HepG2 (cell line): Measurements from ENCODE around the gene SPRED3. TPM values are rescaled to one million over a fixed set of nuclear protein-coding genes. Genes with fewer than 3 reads are reported as not detected.
A peak's percentile ranks its signal among the peaks of the same experiment; 100 is the strongest.

Experiments used
- JUN ChIP-seq: sonication (generic); formaldehyde crosslinking; IDR thresholded peaks from 2 replicates; pipeline ENCODE4 v1.4.0; 2020; ENCODE audit warnings: mild to moderate bottlenecking, missing genetic modification reagents
- RFX5 ChIP-seq: IDR thresholded peaks from 2 replicates; pipeline ENCODE4 v1.6.1; 2011; ENCODE audit warnings: low read depth, low read length, improper control_type of control experiment
- SIN3A ChIP-seq: IDR thresholded peaks from 2 replicates; pipeline ENCODE4 v1.6.1; 2011; ENCODE audit warnings: low read depth, mild to moderate bottlenecking, control low read depth, low read length, borderline replicate concordance
- STAT6 ChIP-seq: sonication (generic); formaldehyde crosslinking; IDR thresholded peaks from 2 replicates; pipeline ENCODE4 v1.4.0; 2020; ENCODE audit warnings: missing genetic modification reagents, mild to moderate bottlenecking, borderline replicate concordance
- YEATS4 ChIP-seq: sonication (generic); formaldehyde crosslinking; IDR thresholded peaks from 2 replicates; pipeline ENCODE4 v1.4.0; 2020; ENCODE audit warnings: missing genetic modification reagents, borderline replicate concordance
- ZNF136 ChIP-seq: sonication (generic); formaldehyde crosslinking; IDR thresholded peaks from 2 replicates; pipeline ENCODE4 v1.8.1; 2022; ENCODE audit warnings: low read depth, mild to moderate bottlenecking, moderate library complexity, missing genetic modification reagents
- ZNF256 ChIP-seq: sonication (generic); formaldehyde crosslinking; conservative IDR thresholded peaks from 2 replicates; pipeline ENCODE4 v1.4.0; 2020; ENCODE audit warnings: missing genetic modification reagents
- ZUFSP ChIP-seq: sonication (generic); formaldehyde crosslinking; IDR thresholded peaks from 2 replicates; pipeline ENCODE4 v1.9.0; 2021; ENCODE audit warnings: missing genetic modification reagents, mild to moderate bottlenecking, borderline replicate concordance
- polyA plus RNA-seq, 8 experiments: library from polyadenylated mRNA; depleted of rRNA in 3 of 8; stranded (reverse) in 7 of 8; unstranded in 1 of 8; fragments of >200 nt; fragmentation: Illumina TruSeq in 4 of 8; extraction: Trizol in 4 of 8; gene quantifications; 2 replicates each; pipeline versions ENCODE4 v1.2.1 to v1.2.3, GENCODE V29; 2011 to 2016; ENCODE audit warnings: low read depth in 4 of 8, missing spikeins in 1 of 8, mixed read lengths in 1 of 8; ENCODE audit not compliant: insufficient read depth in 1 of 8
- total RNA-seq, 5 experiments: library from RNA; depleted of rRNA; stranded (reverse); fragments of >200 nt; fragmentation: Illumina TruSeq; extraction: Trizol; gene quantifications; 2 replicates each; pipeline ENCODE4 v1.2.3, GENCODE V29; 2016; ENCODE audit warnings: low read depth in 1 of 5
- TF ChIP-seq, protein P1 (sequence below): sonication (generic); formaldehyde crosslinking; IDR thresholded peaks from 2 replicates; pipeline ENCODE4 v1.5.1; 2020; ENCODE audit warnings: mild to moderate bottlenecking, missing genetic modification reagents
- TF ChIP-seq, protein P2 (sequence below): IDR thresholded peaks from 2 replicates; pipeline ENCODE4 v1.6.1; 2012; ENCODE audit warnings: inconsistent platforms
- TF ChIP-seq, protein P3 (sequence below): sonication (generic); formaldehyde crosslinking; IDR thresholded peaks from 2 replicates; pipeline ENCODE4 v1.9.0; 2021; ENCODE audit warnings: mild to moderate bottlenecking, missing genetic modification reagents

SPRED3 gene
- total and polyA plus RNA-seq, 2 of the 13 experiments (the other 11 are each of a cell fraction or from before 2014, with no cell fraction given) = 0.15 to 0.17 TPM

- TF ChIP-seq ZNF256 (peak; percentile 36; the same call in 1 of the 2 replicates), RFX5 (no peak), STAT6 (peak; percentile 81; the same call in 1 of the 2 replicates), YEATS4 (CRISPR knock-in tag) (peak; percentile 87), ZUFSP (CRISPR knock-in tag) (no peak), ZNF136 (CRISPR knock-in tag) (0 out of 2 replicates have a peak, but pooled peaks have one; percentile 62), JUN (no peak), SIN3A (peak; percentile 76; the same call in 1 of the 2 replicates)
- TF ChIP-seq, protein P1, sequence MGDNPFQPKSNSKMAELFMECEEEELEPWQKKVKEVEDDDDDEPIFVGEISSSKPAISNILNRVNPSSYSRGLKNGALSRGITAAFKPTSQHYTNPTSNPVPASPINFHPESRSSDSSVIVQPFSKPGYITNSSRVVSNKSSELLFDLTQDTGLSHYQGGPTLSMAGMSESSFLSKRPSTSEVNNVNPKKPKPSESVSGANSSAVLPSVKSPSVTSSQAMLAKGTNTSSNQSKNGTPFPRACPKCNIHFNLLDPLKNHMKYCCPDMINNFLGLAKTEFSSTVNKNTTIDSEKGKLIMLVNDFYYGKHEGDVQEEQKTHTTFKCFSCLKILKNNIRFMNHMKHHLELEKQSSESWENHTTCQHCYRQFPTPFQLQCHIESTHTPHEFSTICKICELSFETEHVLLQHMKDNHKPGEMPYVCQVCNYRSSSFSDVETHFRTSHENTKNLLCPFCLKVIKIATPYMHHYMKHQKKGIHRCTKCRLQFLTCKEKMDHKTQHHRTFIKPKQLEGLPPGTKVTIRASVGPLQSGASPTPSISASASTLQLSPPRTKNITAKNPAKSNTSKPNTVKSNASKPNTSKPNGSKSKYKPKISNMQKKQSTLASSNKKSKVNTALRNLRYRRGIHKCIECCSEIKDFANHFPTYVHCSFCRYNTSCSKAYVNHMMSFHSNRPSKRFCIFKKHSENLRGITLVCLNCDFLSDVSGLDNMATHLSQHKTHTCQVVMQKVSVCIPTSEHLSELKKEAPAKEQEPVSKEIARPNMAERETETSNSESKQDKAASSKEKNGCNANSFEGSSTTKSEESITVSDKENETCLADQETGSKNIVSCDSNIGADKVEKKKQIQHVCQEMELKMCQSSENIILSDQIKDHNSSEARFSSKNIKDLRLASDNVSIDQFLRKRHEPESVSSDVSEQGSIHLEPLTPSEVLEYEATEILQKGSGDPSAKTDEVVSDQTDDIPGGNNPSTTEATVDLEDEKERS (CRISPR knock-in tag) = no peak
- TF ChIP-seq, protein P2, sequence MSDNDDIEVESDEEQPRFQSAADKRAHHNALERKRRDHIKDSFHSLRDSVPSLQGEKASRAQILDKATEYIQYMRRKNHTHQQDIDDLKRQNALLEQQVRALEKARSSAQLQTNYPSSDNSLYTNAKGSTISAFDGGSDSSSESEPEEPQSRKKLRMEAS = peak; percentile 91
- TF ChIP-seq, protein P3, sequence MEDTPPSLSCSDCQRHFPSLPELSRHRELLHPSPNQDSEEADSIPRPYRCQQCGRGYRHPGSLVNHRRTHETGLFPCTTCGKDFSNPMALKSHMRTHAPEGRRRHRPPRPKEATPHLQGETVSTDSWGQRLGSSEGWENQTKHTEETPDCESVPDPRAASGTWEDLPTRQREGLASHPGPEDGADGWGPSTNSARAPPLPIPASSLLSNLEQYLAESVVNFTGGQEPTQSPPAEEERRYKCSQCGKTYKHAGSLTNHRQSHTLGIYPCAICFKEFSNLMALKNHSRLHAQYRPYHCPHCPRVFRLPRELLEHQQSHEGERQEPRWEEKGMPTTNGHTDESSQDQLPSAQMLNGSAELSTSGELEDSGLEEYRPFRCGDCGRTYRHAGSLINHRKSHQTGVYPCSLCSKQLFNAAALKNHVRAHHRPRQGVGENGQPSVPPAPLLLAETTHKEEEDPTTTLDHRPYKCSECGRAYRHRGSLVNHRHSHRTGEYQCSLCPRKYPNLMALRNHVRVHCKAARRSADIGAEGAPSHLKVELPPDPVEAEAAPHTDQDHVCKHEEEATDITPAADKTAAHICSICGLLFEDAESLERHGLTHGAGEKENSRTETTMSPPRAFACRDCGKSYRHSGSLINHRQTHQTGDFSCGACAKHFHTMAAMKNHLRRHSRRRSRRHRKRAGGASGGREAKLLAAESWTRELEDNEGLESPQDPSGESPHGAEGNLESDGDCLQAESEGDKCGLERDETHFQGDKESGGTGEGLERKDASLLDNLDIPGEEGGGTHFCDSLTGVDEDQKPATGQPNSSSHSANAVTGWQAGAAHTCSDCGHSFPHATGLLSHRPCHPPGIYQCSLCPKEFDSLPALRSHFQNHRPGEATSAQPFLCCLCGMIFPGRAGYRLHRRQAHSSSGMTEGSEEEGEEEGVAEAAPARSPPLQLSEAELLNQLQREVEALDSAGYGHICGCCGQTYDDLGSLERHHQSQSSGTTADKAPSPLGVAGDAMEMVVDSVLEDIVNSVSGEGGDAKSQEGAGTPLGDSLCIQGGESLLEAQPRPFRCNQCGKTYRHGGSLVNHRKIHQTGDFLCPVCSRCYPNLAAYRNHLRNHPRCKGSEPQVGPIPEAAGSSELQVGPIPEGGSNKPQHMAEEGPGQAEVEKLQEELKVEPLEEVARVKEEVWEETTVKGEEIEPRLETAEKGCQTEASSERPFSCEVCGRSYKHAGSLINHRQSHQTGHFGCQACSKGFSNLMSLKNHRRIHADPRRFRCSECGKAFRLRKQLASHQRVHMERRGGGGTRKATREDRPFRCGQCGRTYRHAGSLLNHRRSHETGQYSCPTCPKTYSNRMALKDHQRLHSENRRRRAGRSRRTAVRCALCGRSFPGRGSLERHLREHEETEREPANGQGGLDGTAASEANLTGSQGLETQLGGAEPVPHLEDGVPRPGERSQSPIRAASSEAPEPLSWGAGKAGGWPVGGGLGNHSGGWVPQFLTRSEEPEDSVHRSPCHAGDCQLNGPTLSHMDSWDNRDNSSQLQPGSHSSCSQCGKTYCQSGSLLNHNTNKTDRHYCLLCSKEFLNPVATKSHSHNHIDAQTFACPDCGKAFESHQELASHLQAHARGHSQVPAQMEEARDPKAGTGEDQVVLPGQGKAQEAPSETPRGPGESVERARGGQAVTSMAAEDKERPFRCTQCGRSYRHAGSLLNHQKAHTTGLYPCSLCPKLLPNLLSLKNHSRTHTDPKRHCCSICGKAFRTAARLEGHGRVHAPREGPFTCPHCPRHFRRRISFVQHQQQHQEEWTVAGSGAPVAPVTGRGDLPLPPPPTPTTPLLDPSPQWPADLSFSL (CRISPR knock-in tag) = no peak
These were observed 14.6 kb downstream of the SPRED3 start, which contains the start of gene FAM98C (continued) for GRCh38 chr19:38402967-38403674.
